GM23248 (cell line): ENCODE data around the gene SRMS. TPM values are rescaled to one million over a fixed set of nuclear protein-coding genes. Genes with fewer than 3 reads are reported as not detected.

Experiments used
- DNase-seq: peaks from one replicate; pipeline ENCODE4 v3.0.0-alpha.2; 2015
- H2AFZ ChIP-seq: fragments of 200-600 bp; sonication (generic); 2 replicates; pipeline ENCODE4 v1.6.1; 2016; ENCODE audit warnings: antibody characterized with exemption
- H3F3A ChIP-seq: fragments of 200-600 bp; sonication (generic); 2 replicates; pipeline ENCODE4 v1.6.1; 2016; ENCODE audit warnings: mild to moderate bottlenecking, antibody characterized with exemption, mixed run types; ENCODE audit not compliant: insufficient read depth
- H3K27ac ChIP-seq: fragments of 200-600 bp; sonication (generic); 2 replicates; pipeline ENCODE4 v1.5.1; 2016; ENCODE audit warnings: mild to moderate bottlenecking
- H3K27me3 ChIP-seq: fragments of 200-600 bp; sonication (generic); replicated peaks from 2 replicates; pipeline ENCODE4 v1.6.1; 2016; ENCODE audit warnings: mild to moderate bottlenecking; ENCODE audit not compliant: insufficient read depth
- H3K36me3 ChIP-seq: fragments of 200-600 bp; sonication (generic); 2 replicates; pipeline ENCODE4 v1.6.1; 2016; ENCODE audit warnings: low read depth, mild to moderate bottlenecking
- H3K4me1 ChIP-seq: fragments of 200-600 bp; sonication (generic); 2 replicates; pipeline ENCODE4 v1.6.1; 2016; ENCODE audit warnings: mild to moderate bottlenecking; ENCODE audit not compliant: insufficient read depth
- H3K4me2 ChIP-seq: fragments of 200-600 bp; sonication (generic); one replicate; pipeline ENCODE4 v1.6.1; 2016; ENCODE audit warnings: mild to moderate bottlenecking; ENCODE audit not compliant: unreplicated experiment
- H3K4me3 ChIP-seq: fragments of 200-600 bp; sonication (generic); 2 replicates; pipeline ENCODE4 v1.5.1; 2016; ENCODE audit warnings: mild to moderate bottlenecking
- H3K79me2 ChIP-seq: fragments of 200-600 bp; sonication (generic); 2 replicates; pipeline ENCODE4 v1.6.1; 2016; ENCODE audit warnings: mild to moderate bottlenecking; ENCODE audit not compliant: insufficient read depth
- H3K9ac ChIP-seq: fragments of 200-600 bp; sonication (generic); 2 replicates; pipeline ENCODE4 v1.6.1; 2016; ENCODE audit warnings: mild to moderate bottlenecking
- H3K9me2 ChIP-seq: fragments of 200-600 bp; sonication (generic); 2 replicates; pipeline ENCODE4 v1.6.1; 2016; ENCODE audit warnings: mixed run types, mild to moderate bottlenecking, moderate library complexity; ENCODE audit not compliant: insufficient read depth
- H3K9me3 ChIP-seq: fragments of 200-600 bp; sonication (generic); one replicate; pipeline ENCODE4 v1.6.1; 2017; ENCODE audit warnings: low read depth
- H4K20me1 ChIP-seq: fragments of 200-600 bp; sonication (generic); 2 replicates; pipeline ENCODE4 v1.6.0; 2016; ENCODE audit not compliant: insufficient read depth
- EZH2 ChIP-seq: fragments of 200-600 bp; sonication (generic); IDR thresholded peaks from 2 replicates; pipeline ENCODE4 v1.6.1; 2018; ENCODE audit warnings: antibody characterized with exemption, mild to moderate bottlenecking; ENCODE audit not compliant: insufficient read depth, poor library complexity, severe bottlenecking
- EZH2phosphoT487 ChIP-seq: fragments of 200-600 bp; sonication (generic); IDR thresholded peaks from 2 replicates; pipeline ENCODE4 v1.6.1; 2018; ENCODE audit warnings: antibody characterized with exemption, moderate library complexity, mild to moderate bottlenecking, low read depth; ENCODE audit not compliant: insufficient read depth
- WGBS, 2 experiments: methylation state at CpG; one replicate each; pipeline ENCODE4 v1.1.6; 2015 to 2017; ENCODE audit warnings: low lambda C conversion rate in 2 of 2, low coverage in 1 of 2; ENCODE audit errors: missing lambda C conversion rate in 2 of 2; 5-methylcytosine and 5-hydroxymethylcytosine counted together
- in situ Hi-C: fragments of 300-500 bp; cut with MboI; formaldehyde crosslinking; loops from 2 replicates; pipeline ENCODE4 v1.15.0; 2020
- polyA plus RNA-seq: library from polyadenylated mRNA; unstranded; fragments of >200 nt; fragmentation: Nextera tagmentation; extraction: Ambion mirVana; gene quantifications from 2 replicates; pipeline ENCODE4 v1.2.1, GENCODE V29; 2016
- total RNA-seq: library from RNA; depleted of rRNA; stranded (reverse); fragments of >200 nt; shearing (Covaris generic); gene quantifications from 2 replicates; pipeline ENCODE4 v1.2.3, GENCODE V29; 2014

Gene SRMS
- total and polyA plus RNA-seq, 2 experiments from 2014 or later, result not detected

DNA sequence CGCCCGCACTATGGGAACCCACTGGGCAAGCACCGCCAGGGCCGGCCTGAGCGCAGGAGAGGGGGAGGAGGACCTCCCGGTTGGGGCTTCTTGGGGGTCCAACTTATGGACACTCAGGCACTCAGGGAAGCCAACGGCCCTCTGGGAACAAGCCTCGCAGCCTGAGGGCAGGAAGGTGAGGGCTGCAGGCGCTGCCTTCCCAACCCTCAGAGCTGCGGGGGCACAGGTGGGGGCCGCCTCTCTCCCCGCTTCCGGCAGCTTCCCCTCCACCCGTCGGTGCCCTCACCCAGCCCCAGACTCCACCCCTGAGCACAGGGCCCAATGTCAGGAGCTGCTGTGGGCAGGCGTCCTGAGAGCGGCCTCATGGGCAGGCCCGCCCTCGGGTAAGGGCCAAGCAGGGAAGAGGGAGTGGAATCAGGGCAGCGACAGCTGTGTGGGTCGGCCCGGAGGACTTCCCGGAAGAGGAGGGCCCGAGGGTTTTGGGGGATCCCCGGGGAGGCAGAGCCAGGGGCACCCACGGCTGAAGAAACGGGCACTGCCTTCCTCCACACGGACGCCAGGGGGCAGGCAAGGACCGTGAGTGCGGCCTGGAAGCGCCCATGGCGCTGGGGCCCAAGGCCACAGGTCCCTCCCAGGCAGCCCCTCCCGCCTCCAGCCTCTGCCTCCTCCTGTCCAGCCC is 9.9 kb downstream of the SRMS start:
- no peak for TF ChIP-seq EZH2
- TF ChIP-seq EZH2phosphoT487, result no peak
- WGBS, 2 experiments, result 18% methylated on average over 28 to 30 of the region's 34 CpGs
- in situ Hi-C loops, result no loop called here
- Histone ChIP-seq H3K27me3 (no peaks in the 10 kb centered on the region), H3K9me3 (no peaks in the 10 kb centered on the region), H3K9ac (no peak overlapping the region), H4K20me1 (no peaks in the 10 kb centered on the region), H3K4me1 (no peaks in the 10 kb centered on the region), H3K4me3 (peak overlapping the region; percentile 22; the same call in 1 of the 2 replicates), H3K27ac (no peak overlapping the region), H3K36me3 (no peaks in the 10 kb centered on the region), H3K79me2 (no peaks in the 10 kb centered on the region), H2AFZ (peak overlapping the region; percentile 72), H3K9me2 (no peaks in the 10 kb centered on the region), H3K4me2 (peak overlapping the region; percentile 38), H3F3A (no peaks in the 10 kb centered on the region)
- DNase-seq, result peak; percentile 94

DNA sequence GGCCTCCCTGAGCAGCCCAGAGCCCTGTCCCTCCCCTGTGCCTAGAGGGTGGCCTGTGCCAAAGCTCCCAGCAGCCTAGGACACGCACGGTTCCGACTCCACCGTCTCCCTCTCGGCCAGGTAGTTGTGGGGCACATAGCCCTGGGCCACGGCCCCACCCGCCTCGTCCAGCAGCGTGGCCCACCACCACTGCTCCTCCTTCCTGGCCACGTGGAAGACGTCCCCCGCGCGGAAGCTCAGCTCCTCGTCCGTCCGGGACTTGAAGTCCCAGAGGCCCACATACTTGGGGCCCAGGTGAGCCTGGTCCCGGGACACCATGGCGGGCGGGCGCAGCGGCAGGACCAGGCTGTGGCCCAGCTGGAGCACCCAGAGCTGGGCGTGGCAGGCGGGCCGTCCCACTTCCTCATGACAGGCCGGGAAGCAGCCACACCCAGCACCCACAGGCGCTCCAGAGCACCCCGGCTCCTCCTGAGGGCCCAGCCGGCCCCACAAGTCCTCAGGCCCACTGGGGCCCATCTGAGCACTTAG is 10.5 kb downstream of the SRMS start, which contains the start of gene PTK6:
PTK6 (minus strand) TSS at position 380 of the 528 bp plus-strand sequence; CDS start at position 318, 62 bp downstream.
- no peaks in the 10 kb centered on the region for H3K27me3 ChIP-seq
- peak within 1 kb of the TSS; percentile 38 for H3K4me2 ChIP-seq
- no peaks in the 10 kb centered on the region for H3K9me2 ChIP-seq
- no peaks in the 10 kb centered on the region for H3K36me3 ChIP-seq
- H3K9ac ChIP-seq, result no peak within 1 kb of the TSS
- no peaks in the 10 kb centered on the region for H4K20me1 ChIP-seq
- H2AFZ ChIP-seq, result peak within 1 kb of the TSS; percentile 72
- H3K27ac ChIP-seq, result no peak within 1 kb of the TSS
- WGBS, 2 experiments, result 81 to 88% methylated on average over 22 to 29 of the region's 29 CpGs
- in situ Hi-C loops, result no loop called here
- no peaks in the 10 kb centered on the region for H3K79me2 ChIP-seq
- peak within 1 kb of the TSS; percentile 22; the same call in 1 of the 2 replicates for H3K4me3 ChIP-seq
- no peaks in the 10 kb centered on the region for H3K4me1 ChIP-seq
- DNase-seq, result no peak
- no peaks in the 10 kb centered on the region for H3K9me3 ChIP-seq
- no peaks in the 10 kb centered on the region for H3F3A ChIP-seq
- TF ChIP-seq EZH2phosphoT487 (no peak), EZH2 (no peak)

DNA sequence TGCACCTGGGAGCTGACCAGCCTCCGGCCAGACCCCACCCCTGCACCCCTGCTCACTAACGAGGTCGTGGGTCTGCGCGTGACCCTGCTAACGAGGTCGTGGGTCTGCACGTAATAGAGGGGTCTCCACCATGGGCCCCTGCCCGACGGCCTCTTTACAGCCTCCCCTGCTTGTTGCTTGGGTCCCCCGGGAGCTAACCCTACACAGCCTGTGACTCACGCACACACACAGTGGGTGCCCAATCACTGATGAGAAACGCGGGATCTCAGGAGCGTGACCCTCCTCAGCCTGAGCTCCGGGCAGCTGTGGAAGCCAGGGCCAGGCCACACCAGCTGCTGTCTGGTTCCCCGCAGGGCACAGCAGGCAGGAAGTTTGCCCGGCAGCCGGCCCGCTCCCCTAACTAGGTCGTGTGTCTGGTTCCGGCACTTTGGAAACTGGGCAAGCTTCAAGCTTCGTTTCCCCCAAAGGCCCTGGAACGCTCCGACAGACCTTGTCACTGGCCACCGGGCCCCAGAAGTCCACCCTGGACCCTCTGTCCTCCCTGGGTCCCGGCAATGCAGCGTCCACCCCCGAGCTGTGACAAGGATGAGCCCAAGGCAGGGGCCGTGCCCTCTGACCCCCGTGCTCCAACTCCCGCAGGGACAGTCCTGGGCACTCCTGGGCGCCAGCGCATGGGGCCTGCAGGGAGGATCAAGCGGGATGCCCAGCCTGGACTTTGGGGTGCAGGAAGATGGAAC is 11.1 kb downstream of the SRMS start:
- Histone ChIP-seq H3K79me2 (no peaks in the 10 kb centered on the region), H4K20me1 (no peaks in the 10 kb centered on the region), H3K9ac (no peak overlapping the region), H3K27me3 (no peaks in the 10 kb centered on the region), H3K27ac (no peak overlapping the region), H3K9me2 (no peaks in the 10 kb centered on the region), H3K36me3 (no peaks in the 10 kb centered on the region), H3K4me2 (no peak overlapping the region), H3K4me1 (no peaks in the 10 kb centered on the region), H3K9me3 (no peaks in the 10 kb centered on the region), H2AFZ (peak overlapping the region; percentile 29; the same call in 1 of the 2 replicates), H3K4me3 (no peak overlapping the region), H3F3A (no peaks in the 10 kb centered on the region)
- no peak for TF ChIP-seq EZH2phosphoT487
- no peak for TF ChIP-seq EZH2
- DNase-seq, result peak; percentile 89
- in situ Hi-C loops, result no loop called here
- 40 to 44% methylated on average over 35 of the region's 35 CpGs for WGBS, 2 experiments

DNA sequence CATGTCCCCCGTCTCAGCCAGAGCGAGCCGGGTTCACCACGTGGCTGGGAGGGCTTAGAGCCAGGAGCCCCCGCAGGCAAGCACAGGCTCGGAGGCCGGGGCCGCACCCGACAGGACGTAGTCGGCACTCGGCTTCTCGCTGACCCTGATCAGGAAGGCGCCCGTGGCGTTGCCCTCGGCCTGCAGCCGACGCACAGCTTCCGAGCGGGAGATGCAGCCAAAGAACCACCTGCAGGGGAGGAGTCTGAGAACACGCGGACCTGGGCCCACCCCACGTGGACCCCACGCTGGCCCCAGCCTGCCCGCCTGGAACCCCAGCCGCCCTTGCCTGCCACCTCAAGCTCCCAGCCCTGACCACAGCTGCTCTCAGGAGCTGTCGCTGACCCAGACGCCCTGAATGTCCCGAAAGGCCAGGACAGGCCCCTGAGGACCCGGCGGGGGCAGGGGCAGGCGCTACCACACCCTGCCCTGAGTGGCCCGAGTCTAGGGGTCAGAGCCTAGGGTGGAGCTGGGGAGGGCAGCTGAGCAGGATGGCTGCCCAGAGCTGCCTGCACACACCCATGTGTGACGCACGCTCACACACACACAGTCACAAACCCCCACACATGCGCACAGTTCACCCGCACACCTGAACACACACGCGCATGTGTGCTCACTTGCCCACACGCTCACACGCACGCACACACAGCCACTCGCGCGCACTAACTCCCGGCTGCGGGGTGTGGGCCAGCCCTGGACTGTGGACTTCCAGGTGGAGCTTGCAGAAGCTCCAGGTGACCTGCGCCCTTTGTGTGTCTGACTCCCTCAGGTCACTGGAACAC is 12.5 kb downstream of the SRMS start:
- H4K20me1 ChIP-seq, result no peaks in the 10 kb centered on the region
- no peak for TF ChIP-seq EZH2phosphoT487
- TF ChIP-seq EZH2, result no peak
- H3K4me1 ChIP-seq, result no peaks in the 10 kb centered on the region
- H3K27ac ChIP-seq, result no peak overlapping the region
- no peaks in the 10 kb centered on the region for H3K27me3 ChIP-seq
- in situ Hi-C loops, result no loop called here
- H3K9me2 ChIP-seq, result no peaks in the 10 kb centered on the region
- H2AFZ ChIP-seq, result no peak overlapping the region
- no peak overlapping the region for H3K4me3 ChIP-seq
- no peaks in the 10 kb centered on the region for H3F3A ChIP-seq
- H3K9me3 ChIP-seq, result no peaks in the 10 kb centered on the region
- no peaks in the 10 kb centered on the region for H3K79me2 ChIP-seq
- 39 to 49% methylated on average over 24 to 48 of the region's 49 CpGs for WGBS, 2 experiments
- H3K4me2 ChIP-seq, result no peak overlapping the region
- H3K9ac ChIP-seq, result no peak overlapping the region
- DNase-seq, result peak; percentile 52
- H3K36me3 ChIP-seq, result no peaks in the 10 kb centered on the region
